GM23338 (cell line): Measurements from ENCODE around the gene POLD4. TPM values are rescaled to one million over a fixed set of nuclear protein-coding genes. Genes with fewer than 3 reads are reported as not detected.
A peak's percentile ranks its signal among the peaks of the same experiment; 100 is the strongest.

Experiments
- ATAC-seq: fragments of 200-7000 bp; cut with Tn5 transposase; 3 replicates; pipeline ENCODE4 v1.9.1; 2020
- DNase-seq: peaks from one replicate; pipeline ENCODE4 v3.0.0-alpha.2; 2015; ENCODE audit warnings: low spot score
- H2AFZ ChIP-seq: fragments of 200-600 bp; sonication (generic); 2 replicates; pipeline ENCODE4 v1.8.0; 2016; ENCODE audit warnings: antibody characterized with exemption, mild to moderate bottlenecking, moderate library complexity
- H3F3A ChIP-seq: fragments of 200-600 bp; sonication (generic); replicated peaks from 2 replicates; pipeline ENCODE4 v1.8.0; 2017; ENCODE audit warnings: antibody characterized with exemption, mixed run types, low read depth
- H3K27ac ChIP-seq: fragments of 200-600 bp; sonication (generic); 2 replicates; pipeline ENCODE4 v1.6.1; 2016; ENCODE audit warnings: low read depth
- H3K27me3 ChIP-seq: fragments of 200-600 bp; sonication (generic); 2 replicates; pipeline ENCODE4 v1.8.0; 2016; ENCODE audit warnings: mild to moderate bottlenecking, mixed run types, moderate library complexity; ENCODE audit not compliant: insufficient read depth
- H3K36me3 ChIP-seq: fragments of 200-600 bp; sonication (generic); 2 replicates; pipeline ENCODE4 v1.8.0; 2016; ENCODE audit warnings: mild to moderate bottlenecking; ENCODE audit not compliant: insufficient read depth
- H3K4me1 ChIP-seq: fragments of 200-600 bp; sonication (generic); 2 replicates; pipeline ENCODE4 v1.8.0; 2016; ENCODE audit warnings: mild to moderate bottlenecking, moderate library complexity; ENCODE audit not compliant: insufficient read depth
- H3K4me2 ChIP-seq: fragments of 200-600 bp; sonication (generic); 2 replicates; pipeline ENCODE4 v1.7.1; 2017; ENCODE audit warnings: mixed run types
- H3K4me3 ChIP-seq: fragments of 200-600 bp; sonication (generic); 2 replicates; pipeline ENCODE4 v1.6.1; 2016; ENCODE audit warnings: mixed run types
- H3K79me2 ChIP-seq: fragments of 200-600 bp; sonication (generic); replicated peaks from 2 replicates; pipeline ENCODE4 v1.8.0; 2017; ENCODE audit warnings: mild to moderate bottlenecking; ENCODE audit not compliant: insufficient read depth
- H3K9me2 ChIP-seq: fragments of 200-600 bp; sonication (generic); 2 replicates; pipeline ENCODE4 v1.8.0; 2017; ENCODE audit not compliant: insufficient read depth
- H4K20me1 ChIP-seq: fragments of 200-600 bp; sonication (generic); replicated peaks from 2 replicates; pipeline ENCODE4 v1.8.0; 2017; ENCODE audit warnings: mild to moderate bottlenecking; ENCODE audit not compliant: insufficient read depth
- H3K27ac Mint-ChIP-seq: 2 replicates; pipeline ENCODE4 v1.8.0; 2020; ENCODE audit warnings: inconsistent platforms, mild to moderate bottlenecking, moderate library complexity, mixed read lengths
- H3K27me3 Mint-ChIP-seq: 3 replicates; pipeline ENCODE4 v1.8.0; 2022; ENCODE audit warnings: low read depth, mild to moderate bottlenecking, moderate library complexity, mixed read lengths, inconsistent platforms; ENCODE audit not compliant: insufficient read depth, poor library complexity
- H3K36me3 Mint-ChIP-seq: 3 replicates; pipeline ENCODE4 v1.8.0; 2021; ENCODE audit warnings: low read depth, mild to moderate bottlenecking, inconsistent platforms, moderate library complexity, mixed read lengths
- H3K4me1 Mint-ChIP-seq: 3 replicates; pipeline ENCODE4 v1.8.0; 2020; ENCODE audit warnings: mild to moderate bottlenecking, inconsistent platforms, mixed read lengths
- H3K4me3 Mint-ChIP-seq: 3 replicates; pipeline ENCODE4 v1.8.0; 2021; ENCODE audit warnings: moderate library complexity, mild to moderate bottlenecking, inconsistent platforms, mixed read lengths
- H3K9me3 Mint-ChIP-seq: 3 replicates; pipeline ENCODE4 v1.8.0; 2020; ENCODE audit warnings: moderate library complexity, mild to moderate bottlenecking, inconsistent platforms, mixed read lengths
- CREB1 ChIP-seq: fragments of 250-450 bp; sonication (Bioruptor Pico); IDR thresholded peaks from 2 replicates; pipeline ENCODE4 v1.5.0; 2020; ENCODE audit warnings: low read depth, mild to moderate bottlenecking, moderate library complexity
- EZH2 ChIP-seq: fragments of 200-600 bp; sonication (generic); IDR thresholded peaks from one replicate; pipeline ENCODE4 v1.8.0; 2017; ENCODE audit warnings: antibody characterized with exemption, mild to moderate bottlenecking, low read depth; ENCODE audit not compliant: unreplicated experiment
- EZH2phosphoT487 ChIP-seq: fragments of 200-600 bp; sonication (generic); IDR thresholded peaks from one replicate; pipeline ENCODE4 v1.8.1; 2018; ENCODE audit warnings: antibody characterized with exemption; ENCODE audit not compliant: unreplicated experiment
- JUNB ChIP-seq: IDR thresholded peaks from one replicate; pipeline ENCODE4 v1.6.1; 2016; ENCODE audit warnings: antibody characterized with exemption; ENCODE audit not compliant: unreplicated experiment
- NANOG ChIP-seq: IDR thresholded peaks from 2 replicates; pipeline ENCODE4 v1.6.1; 2016; ENCODE audit warnings: antibody characterized with exemption, borderline replicate concordance
- POLR2AphosphoS5 ChIP-seq: IDR thresholded peaks from 2 replicates; pipeline ENCODE4 v1.6.1; 2016; ENCODE audit warnings: antibody characterized with exemption, low read depth
- STAT1 ChIP-seq: IDR thresholded peaks from one replicate; pipeline ENCODE4 v1.6.1; 2016; ENCODE audit warnings: antibody characterized with exemption; ENCODE audit not compliant: unreplicated experiment
- ZNF114 ChIP-seq: fragments of 250-450 bp; sonication (Bioruptor Pico); IDR thresholded peaks from 2 replicates; pipeline ENCODE4 v1.5.0; 2020; ENCODE audit warnings: mild to moderate bottlenecking, moderate library complexity
- ZNF331 ChIP-seq: fragments of 250-450 bp; sonication (Bioruptor Pico); IDR thresholded peaks from 2 replicates; pipeline ENCODE4 v1.5.0; 2020; ENCODE audit warnings: low read depth, mild to moderate bottlenecking, moderate library complexity
- polyA plus RNA-seq: library from polyadenylated mRNA; unstranded; fragments of >200 nt; fragmentation: Nextera tagmentation; extraction: Ambion mirVana; gene quantifications from 2 replicates; pipeline ENCODE4 v1.2.1, GENCODE V29; 2016
- total RNA-seq: library from RNA; depleted of rRNA; stranded (reverse); fragments of >200 nt; shearing (Covaris generic); gene quantifications from 2 replicates; pipeline ENCODE4 v1.2.3, GENCODE V29; 2014
- TF ChIP-seq, protein P1 (sequence below): IDR thresholded peaks from 2 replicates; pipeline ENCODE4 v1.6.1; 2016; ENCODE audit warnings: antibody characterized with exemption
- TF ChIP-seq, protein P2 (sequence below), 2 experiments: fragments of 200-600 bp in 1 of 2; sonication (generic) in 1 of 2; conservative IDR thresholded peaks; 2 replicates each; pipeline versions ENCODE4 v1.5.1 to v1.6.1; 2016 to 2017; ENCODE audit warnings: antibody characterized with exemption in 2 of 2, low read depth in 2 of 2, mild to moderate bottlenecking in 2 of 2, moderate library complexity in 1 of 2
- TF ChIP-seq, protein P3 (sequence below): fragments of 250-450 bp; sonication (Bioruptor Pico); IDR thresholded peaks from 2 replicates; pipeline ENCODE4 v1.5.0; 2020; ENCODE audit warnings: mild to moderate bottlenecking, moderate library complexity
- TF ChIP-seq, protein P4 (sequence below): IDR thresholded peaks from one replicate; pipeline ENCODE4 v1.6.1; 2018; ENCODE audit warnings: antibody characterized with exemption; ENCODE audit not compliant: unreplicated experiment

Gene POLD4
- total and polyA plus RNA-seq, 2 experiments from 2014 or later = 16.2 to 23.0 TPM

DNA sequence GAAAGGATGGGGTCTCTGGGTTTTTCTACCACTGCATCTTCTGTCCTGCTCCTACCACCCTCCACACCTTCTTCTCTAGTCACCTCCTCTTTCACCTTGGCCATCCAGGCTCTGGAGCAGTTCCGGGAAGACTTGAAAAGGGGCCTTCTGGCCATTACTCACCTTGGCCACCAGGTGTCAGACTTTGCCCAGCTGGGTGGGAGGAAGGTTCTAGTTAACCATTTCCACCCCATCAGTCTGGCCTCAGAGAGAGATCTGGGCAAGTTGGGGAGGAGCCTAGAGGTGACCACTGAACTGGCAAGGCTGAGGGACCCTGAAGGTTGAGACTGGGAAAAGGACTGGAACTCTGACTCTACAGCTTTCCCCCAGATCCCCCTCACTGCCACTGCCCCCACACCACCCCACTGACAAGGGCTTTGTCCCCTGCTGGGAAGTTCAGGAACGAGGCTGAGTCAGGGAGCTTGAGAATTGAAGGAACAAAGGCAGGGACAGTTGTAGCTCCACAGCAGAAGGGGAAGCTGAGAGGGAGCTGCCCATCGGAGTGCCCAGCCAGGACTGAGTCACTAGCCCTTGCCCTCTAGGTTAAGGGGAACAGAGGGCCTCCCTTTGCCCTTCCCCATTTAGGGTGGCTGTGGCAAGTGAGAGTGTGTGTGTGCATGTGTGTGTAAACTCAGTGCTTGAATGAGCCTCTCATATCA, 3.7 kb upstream of the POLD4 start:
- Histone ChIP-seq H3K4me3 (no peak overlapping the region), H3K27me3 (peaks cover 4% of the 10 kb centered on the region; the same call in 1 of the 2 replicates), H3K4me1 (peaks cover 9% of the 10 kb centered on the region), H3K4me2 (no peak overlapping the region), H3K27ac (no peak overlapping the region), H4K20me1 (no peaks in the 10 kb centered on the region), H3K9me2 (no peaks in the 10 kb centered on the region), H3F3A (0 out of 2 replicates have a peak, but pooled peaks cover 10% of the 10 kb centered on the region), H3K36me3 (no peaks in the 10 kb centered on the region), H2AFZ (peak overlapping the region; percentile 80), H3K79me2 (no peaks in the 10 kb centered on the region)
- DNase-seq (peak; percentile 94), ATAC-seq (peak; percentile 53)
- H3K27me3 Mint-ChIP-seq = peaks cover 30% of the 10 kb centered on the region
- no peak for TF ChIP-seq EZH2
- TF ChIP-seq, protein P1, sequence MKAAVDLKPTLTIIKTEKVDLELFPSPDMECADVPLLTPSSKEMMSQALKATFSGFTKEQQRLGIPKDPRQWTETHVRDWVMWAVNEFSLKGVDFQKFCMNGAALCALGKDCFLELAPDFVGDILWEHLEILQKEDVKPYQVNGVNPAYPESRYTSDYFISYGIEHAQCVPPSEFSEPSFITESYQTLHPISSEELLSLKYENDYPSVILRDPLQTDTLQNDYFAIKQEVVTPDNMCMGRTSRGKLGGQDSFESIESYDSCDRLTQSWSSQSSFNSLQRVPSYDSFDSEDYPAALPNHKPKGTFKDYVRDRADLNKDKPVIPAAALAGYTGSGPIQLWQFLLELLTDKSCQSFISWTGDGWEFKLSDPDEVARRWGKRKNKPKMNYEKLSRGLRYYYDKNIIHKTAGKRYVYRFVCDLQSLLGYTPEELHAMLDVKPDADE = no peak
- TF ChIP-seq EZH2phosphoT487 = no peak
- no peak for TF ChIP-seq STAT1
- TF ChIP-seq POLR2AphosphoS5 = no peak
- 0 out of 2 replicates have a peak, but pooled peaks have one; percentile 12 for TF ChIP-seq CREB1 (CRISPR knock-in tag)
- TF ChIP-seq, protein P2, sequence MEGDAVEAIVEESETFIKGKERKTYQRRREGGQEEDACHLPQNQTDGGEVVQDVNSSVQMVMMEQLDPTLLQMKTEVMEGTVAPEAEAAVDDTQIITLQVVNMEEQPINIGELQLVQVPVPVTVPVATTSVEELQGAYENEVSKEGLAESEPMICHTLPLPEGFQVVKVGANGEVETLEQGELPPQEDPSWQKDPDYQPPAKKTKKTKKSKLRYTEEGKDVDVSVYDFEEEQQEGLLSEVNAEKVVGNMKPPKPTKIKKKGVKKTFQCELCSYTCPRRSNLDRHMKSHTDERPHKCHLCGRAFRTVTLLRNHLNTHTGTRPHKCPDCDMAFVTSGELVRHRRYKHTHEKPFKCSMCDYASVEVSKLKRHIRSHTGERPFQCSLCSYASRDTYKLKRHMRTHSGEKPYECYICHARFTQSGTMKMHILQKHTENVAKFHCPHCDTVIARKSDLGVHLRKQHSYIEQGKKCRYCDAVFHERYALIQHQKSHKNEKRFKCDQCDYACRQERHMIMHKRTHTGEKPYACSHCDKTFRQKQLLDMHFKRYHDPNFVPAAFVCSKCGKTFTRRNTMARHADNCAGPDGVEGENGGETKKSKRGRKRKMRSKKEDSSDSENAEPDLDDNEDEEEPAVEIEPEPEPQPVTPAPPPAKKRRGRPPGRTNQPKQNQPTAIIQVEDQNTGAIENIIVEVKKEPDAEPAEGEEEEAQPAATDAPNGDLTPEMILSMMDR (conservative IDR thresholded peaks at IDR 0.05; ENCODE audit: low read depth in 2 of 2) = peak; percentile 98 to 99
- no peak for TF ChIP-seq ZNF114 (CRISPR knock-in tag)
- TF ChIP-seq, protein P3, sequence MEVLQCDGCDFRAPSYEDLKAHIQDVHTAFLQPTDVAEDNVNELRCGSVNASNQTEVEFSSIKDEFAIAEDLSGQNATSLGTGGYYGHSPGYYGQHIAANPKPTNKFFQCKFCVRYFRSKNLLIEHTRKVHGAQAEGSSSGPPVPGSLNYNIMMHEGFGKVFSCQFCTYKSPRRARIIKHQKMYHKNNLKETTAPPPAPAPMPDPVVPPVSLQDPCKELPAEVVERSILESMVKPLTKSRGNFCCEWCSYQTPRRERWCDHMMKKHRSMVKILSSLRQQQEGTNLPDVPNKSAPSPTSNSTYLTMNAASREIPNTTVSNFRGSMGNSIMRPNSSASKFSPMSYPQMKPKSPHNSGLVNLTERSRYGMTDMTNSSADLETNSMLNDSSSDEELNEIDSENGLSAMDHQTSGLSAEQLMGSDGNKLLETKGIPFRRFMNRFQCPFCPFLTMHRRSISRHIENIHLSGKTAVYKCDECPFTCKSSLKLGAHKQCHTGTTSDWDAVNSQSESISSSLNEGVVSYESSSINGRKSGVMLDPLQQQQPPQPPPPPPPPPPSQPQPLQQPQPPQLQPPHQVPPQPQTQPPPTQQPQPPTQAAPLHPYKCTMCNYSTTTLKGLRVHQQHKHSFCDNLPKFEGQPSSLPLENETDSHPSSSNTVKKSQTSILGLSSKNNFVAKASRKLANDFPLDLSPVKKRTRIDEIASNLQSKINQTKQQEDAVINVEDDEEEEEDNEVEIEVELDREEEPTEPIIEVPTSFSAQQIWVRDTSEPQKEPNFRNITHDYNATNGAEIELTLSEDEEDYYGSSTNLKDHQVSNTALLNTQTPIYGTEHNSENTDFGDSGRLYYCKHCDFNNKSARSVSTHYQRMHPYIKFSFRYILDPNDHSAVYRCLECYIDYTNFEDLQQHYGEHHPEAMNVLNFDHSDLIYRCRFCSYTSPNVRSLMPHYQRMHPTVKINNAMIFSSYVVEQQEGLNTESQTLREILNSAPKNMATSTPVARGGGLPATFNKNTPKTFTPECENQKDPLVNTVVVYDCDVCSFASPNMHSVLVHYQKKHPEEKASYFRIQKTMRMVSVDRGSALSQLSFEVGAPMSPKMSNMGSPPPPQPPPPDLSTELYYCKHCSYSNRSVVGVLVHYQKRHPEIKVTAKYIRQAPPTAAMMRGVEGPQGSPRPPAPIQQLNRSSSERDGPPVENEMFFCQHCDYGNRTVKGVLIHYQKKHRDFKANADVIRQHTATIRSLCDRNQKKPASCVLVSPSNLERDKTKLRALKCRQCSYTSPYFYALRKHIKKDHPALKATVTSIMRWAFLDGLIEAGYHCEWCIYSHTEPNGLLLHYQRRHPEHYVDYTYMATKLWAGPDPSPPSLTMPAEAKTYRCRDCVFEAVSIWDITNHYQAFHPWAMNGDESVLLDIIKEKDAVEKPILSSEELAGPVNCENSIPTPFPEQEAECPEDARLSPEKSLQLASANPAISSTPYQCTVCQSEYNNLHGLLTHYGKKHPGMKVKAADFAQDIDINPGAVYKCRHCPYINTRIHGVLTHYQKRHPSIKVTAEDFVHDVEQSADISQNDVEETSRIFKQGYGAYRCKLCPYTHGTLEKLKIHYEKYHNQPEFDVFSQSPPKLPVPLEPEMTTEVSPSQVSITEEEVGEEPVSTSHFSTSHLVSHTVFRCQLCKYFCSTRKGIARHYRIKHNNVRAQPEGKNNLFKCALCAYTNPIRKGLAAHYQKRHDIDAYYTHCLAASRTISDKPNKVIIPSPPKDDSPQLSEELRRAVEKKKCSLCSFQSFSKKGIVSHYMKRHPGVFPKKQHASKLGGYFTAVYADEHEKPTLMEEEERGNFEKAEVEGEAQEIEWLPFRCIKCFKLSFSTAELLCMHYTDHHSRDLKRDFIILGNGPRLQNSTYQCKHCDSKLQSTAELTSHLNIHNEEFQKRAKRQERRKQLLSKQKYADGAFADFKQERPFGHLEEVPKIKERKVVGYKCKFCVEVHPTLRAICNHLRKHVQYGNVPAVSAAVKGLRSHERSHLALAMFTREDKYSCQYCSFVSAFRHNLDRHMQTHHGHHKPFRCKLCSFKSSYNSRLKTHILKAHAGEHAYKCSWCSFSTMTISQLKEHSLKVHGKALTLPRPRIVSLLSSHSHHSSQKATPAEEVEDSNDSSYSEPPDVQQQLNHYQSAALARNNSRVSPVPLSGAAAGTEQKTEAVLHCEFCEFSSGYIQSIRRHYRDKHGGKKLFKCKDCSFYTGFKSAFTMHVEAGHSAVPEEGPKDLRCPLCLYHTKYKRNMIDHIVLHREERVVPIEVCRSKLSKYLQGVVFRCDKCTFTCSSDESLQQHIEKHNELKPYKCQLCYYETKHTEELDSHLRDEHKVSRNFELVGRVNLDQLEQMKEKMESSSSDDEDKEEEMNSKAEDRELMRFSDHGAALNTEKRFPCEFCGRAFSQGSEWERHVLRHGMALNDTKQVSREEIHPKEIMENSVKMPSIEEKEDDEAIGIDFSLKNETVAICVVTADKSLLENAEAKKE (CRISPR knock-in tag) = 0 out of 2 replicates have a peak, but pooled peaks have one; percentile 7
- TF ChIP-seq, protein P4, sequence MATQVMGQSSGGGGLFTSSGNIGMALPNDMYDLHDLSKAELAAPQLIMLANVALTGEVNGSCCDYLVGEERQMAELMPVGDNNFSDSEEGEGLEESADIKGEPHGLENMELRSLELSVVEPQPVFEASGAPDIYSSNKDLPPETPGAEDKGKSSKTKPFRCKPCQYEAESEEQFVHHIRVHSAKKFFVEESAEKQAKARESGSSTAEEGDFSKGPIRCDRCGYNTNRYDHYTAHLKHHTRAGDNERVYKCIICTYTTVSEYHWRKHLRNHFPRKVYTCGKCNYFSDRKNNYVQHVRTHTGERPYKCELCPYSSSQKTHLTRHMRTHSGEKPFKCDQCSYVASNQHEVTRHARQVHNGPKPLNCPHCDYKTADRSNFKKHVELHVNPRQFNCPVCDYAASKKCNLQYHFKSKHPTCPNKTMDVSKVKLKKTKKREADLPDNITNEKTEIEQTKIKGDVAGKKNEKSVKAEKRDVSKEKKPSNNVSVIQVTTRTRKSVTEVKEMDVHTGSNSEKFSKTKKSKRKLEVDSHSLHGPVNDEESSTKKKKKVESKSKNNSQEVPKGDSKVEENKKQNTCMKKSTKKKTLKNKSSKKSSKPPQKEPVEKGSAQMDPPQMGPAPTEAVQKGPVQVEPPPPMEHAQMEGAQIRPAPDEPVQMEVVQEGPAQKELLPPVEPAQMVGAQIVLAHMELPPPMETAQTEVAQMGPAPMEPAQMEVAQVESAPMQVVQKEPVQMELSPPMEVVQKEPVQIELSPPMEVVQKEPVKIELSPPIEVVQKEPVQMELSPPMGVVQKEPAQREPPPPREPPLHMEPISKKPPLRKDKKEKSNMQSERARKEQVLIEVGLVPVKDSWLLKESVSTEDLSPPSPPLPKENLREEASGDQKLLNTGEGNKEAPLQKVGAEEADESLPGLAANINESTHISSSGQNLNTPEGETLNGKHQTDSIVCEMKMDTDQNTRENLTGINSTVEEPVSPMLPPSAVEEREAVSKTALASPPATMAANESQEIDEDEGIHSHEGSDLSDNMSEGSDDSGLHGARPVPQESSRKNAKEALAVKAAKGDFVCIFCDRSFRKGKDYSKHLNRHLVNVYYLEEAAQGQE = no peak
- no peak for TF ChIP-seq ZNF331
- TF ChIP-seq JUNB = no peak
- TF ChIP-seq NANOG = no peak
- H3K27ac Mint-ChIP-seq = 0 out of 2 replicates have a peak overlapping the region, but pooled peaks have one; percentile 72
- H3K4me3 Mint-ChIP-seq = no peak overlapping the region; the same call in 2 of the 3 replicates
- no peaks in the 10 kb centered on the region; the same call in 2 of the 3 replicates for H3K36me3 Mint-ChIP-seq
- no peaks in the 10 kb centered on the region; the same call in 2 of the 3 replicates for H3K9me3 Mint-ChIP-seq
- peaks cover 23% of the 10 kb centered on the region for H3K4me1 Mint-ChIP-seq
